Stimulated activated CD4-positive, alpha-beta T cell treated with anti-CD3 and anti-CD28 coated beads, Interleukin-1b, Interleukin-23, amount 100 ng/mL, for 24 hours (primary cell): ENCODE data around the gene TEF.
A peak's percentile ranks its signal among the peaks of the same experiment; 100 is the strongest.
"Not testable (repeated sequence)": the region's sequence is repeated elsewhere in the genome, so short reads cannot be mapped to it uniquely, and the experiment has no call there.

Source experiments
- DNase-seq, 4 experiments: peaks; one replicate each; pipeline ENCODE4 v3.0.0-alpha.2; 2020; ENCODE audit warnings: low read depth in 4 of 4, low spot score in 1 of 4

The TEF gene

DNA sequence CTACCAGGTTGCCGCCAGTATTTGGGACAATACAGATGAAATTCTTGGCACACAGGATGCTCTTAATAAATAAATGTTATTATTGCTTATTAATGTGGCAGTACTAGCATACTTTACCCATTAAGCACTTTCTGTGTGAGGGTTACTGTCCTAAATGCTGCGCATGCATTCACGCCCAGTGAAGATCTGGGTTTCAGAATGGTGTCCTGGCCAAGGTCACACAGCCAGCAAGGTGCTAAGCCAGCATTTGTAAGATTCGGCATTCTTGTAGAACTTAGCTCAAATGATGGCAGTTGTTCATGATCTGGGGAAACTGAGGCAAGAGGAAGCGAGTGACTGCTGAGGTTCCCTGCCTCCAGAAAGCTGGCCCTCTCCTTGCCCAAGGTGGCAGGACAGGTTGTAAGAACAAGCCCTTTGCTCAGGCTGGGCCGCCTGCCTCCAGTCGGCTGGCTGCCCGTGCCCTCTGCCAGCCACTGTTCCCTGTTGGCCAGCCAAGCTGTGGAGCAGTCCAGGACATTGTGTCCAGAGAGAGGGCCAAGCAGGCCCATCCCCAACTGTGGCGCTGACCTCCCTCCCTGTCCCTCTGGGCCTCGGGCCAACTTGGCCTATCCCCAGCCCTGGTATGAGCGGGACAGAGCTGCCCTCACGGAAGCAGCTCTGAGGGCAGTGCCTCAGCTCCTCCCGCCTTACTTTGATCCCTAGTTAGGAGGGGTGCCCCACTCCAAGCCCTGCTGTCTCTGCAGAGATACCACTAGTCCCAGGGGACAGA lies 36.1 kb downstream of the TEF start:
- no peak for DNase-seq

DNA sequence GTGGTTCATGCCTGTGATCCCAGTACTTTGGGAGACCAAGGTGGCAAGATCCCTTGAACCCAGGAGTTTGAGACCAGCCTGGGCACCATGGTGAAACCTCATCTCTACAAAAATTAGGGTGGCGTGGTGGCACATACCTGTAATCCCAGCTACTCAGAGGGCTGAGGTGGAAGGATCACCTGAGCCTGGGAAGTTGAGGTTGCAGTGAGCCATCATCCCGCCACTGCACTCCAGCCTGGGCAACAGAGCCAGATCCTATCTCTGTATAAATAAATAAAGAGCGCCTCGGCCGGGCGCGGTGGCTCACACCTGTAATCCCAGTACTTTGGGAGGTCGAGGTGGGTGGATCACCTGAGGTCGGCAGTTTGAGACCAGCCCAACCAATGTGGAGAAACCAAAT lies 37.0 kb downstream of the TEF start:
- no peak for DNase-seq

DNA sequence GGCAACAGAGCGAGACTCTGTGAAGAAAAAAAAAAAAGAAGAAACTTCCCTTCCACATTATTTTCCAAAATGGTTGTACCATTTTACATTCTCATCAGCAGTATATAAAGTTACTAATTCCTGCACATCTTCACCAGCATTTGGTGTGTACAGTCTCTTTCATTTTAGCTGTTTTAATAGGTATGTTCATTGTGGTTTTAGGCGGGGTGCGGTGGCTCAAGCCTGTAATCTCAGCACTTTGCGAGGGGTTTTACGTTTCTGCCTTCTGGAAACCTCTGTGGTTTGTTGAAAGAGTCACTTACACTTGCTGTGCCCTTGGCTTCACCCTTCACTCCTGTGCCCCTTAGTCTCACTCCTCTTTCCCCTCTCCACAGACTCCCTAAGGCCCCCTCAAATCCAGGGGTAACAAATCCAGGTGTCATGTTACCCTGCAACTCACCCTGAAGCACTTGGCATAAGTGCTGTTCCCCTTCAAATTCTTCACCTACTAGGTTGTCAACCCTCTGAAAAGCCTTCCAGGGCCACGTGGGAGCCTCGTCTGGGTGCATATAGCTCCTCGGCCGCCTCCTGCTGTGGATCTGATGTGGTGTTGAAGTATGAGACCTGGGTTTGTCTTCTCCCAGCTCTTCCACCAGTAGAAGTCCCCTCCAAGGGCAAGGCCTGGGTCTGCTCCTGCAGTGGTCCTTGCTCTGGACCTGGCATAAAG lies 44.1 kb downstream of the TEF start:
- DNase-seq = no peak

DNA sequence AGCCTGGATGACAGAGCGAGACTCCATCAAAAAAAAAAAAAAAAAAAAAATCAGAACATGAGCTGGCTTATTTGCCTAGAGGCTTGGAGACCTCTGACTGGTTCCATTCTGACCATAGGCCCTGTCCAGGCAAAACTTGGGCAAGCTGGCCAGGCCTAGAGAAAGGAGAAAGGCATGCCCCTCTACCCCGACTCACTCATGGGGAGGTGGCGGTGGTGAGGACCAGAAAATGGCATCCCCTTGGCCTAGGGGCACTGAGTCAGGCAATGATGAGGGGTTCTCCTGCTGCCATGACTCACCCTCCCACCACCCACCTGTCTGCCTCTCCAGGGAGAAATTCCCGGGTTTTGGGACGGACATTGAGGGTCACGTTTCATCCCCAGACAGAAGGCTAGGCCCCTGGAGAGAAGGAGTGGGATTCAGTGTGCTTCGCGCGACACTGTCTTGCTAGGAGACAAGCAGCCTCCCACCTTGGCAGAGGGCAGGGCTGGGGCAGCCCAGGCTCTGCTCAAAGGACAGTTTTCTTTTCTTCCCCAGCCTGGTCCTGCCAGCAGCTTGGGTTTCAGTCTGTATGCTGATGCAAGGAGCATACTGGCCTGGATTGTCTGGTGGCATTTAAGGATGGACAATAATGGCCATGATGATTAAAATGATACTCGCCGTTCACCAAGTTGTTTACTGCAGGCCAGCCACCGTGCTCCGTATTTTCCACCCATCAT lies 47.6 kb downstream of the TEF start:
- DNase-seq = no peak

DNA sequence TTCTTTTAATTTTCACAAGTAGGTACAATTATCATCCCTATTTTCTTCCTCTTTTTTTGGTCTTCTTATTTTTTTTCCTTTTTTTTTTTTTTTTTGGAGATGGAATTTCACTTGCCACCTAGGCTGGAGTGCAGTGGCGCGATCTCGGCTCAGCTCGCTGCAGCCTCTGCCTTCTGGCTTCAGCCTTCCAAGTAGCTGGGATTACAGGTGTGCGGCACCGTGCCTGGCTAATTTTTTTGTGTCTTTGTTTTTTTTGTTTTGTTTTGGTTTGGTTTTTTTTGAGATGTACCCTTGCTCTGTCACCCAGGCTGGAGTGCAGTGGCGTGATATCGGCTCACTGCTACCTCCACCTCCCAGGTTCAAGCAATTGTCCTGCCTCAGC lies 48.2 kb downstream of the TEF start:
- DNase-seq = no peak

DNA sequence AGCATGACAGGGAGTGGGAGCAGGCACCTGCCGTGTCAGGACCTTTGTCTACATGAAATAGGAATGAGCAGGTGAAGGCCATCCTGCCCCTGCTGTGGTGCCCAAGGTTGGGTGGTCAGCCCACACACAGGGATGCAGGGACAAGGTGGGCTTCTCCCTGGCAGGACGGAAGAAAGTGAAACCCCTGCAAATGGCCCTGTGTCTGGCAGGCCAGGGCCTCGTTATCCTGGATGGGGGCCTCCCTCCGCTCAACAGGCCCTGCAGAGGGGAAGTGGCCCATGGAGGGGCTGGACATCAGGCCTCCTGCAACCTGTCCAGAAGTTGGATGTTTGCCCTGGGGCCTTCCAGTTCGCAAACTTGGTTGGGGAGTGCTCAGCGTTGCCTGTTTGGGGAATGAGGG lies 49.9 kb downstream of the TEF start:
- DNase-seq = no peak

DNA sequence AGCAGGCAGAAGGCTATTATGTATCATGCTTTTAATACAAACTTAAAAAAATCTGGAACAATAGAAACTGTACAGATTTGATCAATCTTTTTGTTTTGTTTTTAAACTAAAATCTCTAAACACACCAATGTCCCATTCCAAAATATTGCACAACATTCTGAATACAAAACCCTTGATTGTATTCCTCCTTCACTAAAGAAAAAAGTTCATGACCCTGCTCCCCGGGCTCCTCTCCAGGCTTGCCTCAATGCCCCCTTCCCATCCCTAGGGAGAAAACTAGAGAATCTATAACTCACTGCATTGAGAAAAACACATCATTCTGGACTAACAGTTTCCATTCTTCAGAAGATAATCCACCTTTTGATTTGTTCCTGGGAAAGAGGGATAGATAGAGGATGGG lies 51.7 kb downstream of the TEF start:
- DNase-seq = not testable (repeated sequence)

DNA sequence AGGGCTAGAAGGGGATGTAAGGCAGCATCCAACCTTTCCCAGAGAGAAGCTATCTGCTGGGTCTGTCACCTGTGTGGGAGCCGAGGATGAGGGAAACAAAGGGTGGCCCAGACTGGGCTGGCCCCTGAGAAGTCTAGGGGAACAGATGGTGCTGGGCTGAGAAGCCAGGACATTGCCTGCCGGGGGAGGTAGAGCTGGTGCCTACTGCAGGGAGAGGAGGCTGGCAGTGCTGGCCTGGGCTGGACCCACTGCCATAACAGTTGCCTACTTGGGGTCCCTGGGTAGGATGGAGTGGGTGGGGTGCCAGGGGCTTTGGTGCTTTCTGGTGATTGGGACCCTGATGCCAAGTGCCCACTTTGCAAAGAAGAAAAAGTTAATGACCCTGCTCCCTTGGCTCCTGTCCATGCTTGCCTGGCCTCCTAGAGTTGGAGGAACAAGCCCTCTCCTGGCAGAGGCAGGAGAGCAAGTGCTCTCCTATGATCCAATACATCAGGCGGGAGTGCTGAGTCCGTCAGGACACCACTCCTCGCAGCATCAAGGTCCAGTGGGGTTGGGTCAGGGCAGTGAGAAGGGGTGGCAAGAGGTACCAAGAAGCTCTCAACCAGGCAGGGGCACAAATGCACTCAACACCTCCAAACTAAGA lies 52.7 kb downstream of the TEF start:
- DNase-seq = not testable (repeated sequence)

DNA sequence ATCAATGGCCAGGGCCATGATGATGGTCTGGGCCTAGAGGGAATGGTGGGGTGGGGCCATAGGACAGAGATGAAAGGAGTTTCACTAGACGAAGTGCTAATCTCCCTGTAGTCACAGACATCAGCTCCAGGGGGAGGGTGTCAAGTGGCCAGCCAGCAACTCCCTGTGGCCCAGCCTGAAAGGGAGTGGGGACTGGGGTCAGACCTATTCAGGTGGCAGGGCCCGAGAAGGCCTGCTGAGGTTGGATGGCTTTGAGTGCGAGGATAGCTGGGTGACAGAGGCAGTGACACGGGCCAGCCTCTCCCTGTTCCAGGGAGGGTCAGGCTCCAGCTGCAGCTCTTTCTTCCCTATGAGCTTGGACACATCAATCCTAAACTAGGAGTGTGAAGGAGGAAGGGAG lies 53.8 kb downstream of the TEF start:
- DNase-seq = no peak

DNA sequence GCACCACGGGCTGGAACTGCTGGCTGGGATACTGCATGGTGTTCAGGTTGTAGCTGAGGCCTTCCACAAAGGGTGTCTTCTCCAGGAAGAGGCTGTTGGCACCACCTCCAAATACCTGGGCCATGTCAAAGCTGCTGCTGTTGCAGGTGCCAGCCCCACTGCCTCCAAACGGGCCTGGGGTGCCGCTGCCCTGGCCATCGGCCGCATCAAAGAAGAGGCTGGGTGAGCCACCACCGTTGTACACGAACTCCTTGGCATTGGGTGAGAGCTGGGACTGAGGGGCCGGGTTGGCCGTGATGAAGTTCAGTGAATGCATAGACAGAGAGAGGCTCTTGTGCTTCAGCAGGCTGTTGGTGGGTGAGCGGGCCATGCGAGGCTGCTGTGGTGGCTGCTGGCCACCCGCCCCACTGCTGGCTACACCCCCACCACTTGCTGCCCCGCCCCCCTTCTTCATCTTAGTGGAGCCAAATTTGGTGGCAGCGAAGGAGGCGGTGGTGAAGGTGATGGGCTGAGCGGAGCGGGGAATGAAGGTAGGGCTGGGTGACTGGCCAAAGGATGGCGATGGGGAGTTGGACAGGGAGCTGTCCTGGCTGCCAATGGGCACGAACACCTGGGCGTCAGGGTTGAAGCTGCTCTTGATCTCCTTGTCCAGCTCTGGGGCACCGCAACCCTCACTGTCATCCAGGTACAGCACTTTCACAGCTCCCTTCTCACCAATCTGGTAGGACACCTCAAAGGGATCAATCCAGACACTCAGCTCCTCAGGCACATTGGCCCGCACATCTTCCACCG lies 54.8 kb downstream of the TEF start:
- no peak for DNase-seq

DNA sequence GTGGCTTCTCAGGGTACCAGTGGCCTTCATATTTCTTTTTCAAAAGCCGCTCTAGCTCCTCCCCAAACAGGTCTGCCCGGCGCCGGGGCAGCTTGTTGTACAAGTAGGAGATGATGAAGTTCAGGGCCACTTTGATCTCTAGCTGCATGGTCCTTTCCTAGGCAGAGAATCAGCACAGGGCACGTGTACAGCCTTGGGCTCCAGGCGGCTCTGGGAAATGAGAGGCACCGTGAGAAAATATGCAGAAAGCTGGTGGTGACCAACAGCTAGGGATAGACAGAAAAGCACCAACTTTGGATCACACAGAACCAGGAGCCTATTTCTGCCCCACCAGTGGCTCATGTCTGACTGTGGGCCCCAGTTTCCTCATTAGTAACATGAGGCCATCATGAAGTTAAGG lies 55.5 kb downstream of the TEF start:
- DNase-seq = no peak

DNA sequence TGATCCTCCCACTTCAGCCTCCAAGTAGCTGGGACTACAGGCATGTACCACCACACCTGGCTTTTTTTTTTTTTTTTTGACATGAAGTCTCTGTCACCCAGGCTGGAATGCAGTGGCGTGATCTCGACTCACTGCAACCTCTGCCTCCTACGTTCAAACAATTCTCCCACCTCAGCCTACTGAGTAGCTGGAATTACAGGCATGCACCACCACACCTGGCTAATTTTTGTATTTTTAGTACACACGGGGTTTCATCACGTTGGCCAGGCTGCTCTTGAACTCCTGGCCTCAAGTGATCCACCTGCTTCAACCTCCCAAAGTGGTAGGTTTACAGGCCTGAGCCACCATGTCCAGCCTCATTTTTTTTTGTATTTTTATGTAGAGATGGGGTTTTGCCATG lies 58.8 kb downstream of the TEF start:
- DNase-seq = not testable (repeated sequence)

DNA sequence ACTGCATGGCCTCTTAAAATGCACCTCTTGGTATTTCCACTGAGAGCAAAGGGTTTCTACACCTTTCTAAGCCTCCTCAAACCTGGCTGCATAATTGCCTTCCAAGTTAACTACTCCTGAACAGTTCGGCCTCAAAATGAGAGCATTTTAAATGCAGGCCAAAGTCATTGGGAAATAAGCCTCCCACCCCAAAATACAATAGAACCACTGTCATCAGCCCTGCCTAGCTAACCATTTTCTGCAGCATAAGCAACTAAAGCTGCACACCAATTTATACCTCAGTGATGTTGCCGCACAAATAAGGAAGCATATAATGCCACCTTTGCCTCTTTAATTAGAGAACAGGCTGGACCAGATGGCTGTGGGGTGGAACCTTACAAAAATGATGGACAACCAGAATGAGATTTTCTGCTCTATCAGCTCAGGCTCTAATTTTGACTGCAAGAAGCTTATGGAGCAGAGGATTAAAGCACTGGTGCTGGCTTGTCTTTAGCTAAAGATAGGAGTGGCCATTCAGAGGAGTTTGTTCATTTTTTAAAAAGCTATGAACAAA lies 60.6 kb downstream of the TEF start:
- DNase-seq = no peak

DNA sequence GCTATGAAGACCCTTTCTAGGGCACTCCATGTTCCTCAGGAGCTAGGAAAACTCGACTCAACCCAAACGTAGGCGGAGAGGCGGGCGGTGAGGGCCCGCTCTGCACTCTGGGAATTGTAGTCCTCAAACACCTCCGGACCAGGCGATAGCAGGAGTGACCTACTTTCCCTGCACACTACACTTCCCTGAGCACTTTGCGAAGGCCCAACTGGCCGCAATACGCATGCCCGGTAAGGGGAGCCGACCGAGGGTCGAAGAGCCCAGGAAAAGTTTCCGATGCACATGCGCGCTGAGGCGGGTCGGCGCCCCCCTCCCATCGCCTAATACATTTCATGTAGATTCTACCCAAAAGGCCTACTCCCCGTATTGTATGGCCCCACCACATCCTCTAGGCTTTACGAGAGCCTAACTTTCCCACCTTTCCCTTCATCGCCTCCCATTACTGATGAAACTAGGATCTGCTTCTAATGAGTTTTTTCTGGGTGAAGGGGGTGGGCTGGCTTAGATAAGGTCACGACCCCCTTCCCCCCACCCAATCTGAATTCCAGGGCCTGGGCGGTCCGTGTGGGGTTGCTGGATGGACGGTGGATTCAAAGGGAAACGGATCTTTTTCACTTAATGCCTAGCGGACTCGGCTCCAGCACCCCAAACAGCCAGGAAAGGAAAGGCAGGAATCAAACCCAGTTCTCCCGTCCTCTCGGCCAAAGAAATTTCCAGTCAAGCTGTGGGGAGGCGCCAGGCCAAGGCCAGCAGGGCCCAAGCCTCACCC lies 62.8 kb downstream of the TEF start:
- DNase-seq = peak; percentile 54 to 86 (median 67)

DNA sequence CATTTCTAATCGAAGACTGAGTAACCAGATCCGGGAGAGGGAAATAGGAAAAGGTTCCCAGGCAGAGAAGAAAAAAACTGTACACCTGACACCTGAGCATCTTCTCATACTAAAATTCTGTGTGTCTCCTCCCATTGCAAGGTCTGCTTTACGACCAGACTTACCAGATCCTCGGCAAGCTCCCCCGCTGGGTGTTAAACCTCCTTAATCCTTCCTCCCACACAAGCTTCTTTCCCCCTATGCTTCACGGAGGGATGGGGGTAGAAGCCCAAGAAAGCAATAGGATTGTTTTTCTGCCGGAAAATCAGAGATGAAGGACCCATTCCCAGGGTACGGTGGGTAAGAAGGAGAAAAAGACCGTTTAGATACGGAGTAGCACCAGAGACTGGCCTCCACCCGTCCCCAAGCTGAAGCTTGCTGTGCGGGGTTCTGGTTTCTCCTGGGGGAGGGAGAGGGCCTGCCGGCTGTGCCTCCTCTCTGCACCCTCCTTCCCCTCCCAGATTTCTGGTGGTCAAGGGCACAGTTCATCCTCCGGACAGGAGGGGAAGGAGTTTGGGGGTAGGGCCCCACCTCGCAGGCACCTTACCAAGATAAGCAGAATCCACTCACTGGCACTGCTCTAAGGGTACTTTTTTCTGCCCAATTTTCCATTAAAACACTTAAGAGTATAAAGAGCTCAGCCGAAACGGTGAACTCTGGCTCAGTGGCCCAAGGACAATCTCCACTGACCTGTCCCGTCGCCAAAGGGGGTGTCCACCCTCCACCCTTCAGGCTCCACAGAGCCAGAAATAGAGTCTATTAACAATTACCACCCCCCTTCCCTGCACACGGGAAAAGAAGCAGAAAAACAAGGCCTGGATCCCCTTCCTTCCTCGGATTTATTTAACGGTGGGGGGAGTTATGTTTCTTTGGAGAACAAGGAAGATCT lies 63.7 kb downstream of the TEF start:
- DNase-seq = peak in 1 of 4 experiments; percentile 7

DNA sequence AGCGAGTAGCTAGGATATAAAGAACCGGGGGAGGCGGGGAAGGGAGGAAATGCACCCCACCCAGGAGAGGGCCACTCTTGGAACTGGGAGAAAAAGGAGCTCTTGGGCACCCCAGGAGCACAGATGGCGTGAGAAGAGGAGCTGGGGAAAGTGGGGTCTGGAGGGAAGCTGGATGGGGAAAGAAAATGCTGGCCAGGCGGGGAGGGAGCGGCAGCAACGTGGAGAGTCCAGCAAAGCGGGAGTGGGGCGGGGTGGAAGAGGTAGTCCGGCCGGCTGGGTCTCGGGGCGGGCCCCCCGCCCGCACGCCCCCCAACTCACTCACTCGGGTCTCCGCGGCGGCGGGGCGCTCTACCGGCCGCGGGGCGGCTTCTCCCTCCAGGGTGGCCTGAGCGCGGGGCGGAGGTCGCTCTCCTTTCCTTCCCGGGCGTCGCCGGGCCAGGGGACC lies 64.3 kb downstream of the TEF start:
- peak in 1 of 4 experiments; percentile 20 for DNase-seq

DNA sequence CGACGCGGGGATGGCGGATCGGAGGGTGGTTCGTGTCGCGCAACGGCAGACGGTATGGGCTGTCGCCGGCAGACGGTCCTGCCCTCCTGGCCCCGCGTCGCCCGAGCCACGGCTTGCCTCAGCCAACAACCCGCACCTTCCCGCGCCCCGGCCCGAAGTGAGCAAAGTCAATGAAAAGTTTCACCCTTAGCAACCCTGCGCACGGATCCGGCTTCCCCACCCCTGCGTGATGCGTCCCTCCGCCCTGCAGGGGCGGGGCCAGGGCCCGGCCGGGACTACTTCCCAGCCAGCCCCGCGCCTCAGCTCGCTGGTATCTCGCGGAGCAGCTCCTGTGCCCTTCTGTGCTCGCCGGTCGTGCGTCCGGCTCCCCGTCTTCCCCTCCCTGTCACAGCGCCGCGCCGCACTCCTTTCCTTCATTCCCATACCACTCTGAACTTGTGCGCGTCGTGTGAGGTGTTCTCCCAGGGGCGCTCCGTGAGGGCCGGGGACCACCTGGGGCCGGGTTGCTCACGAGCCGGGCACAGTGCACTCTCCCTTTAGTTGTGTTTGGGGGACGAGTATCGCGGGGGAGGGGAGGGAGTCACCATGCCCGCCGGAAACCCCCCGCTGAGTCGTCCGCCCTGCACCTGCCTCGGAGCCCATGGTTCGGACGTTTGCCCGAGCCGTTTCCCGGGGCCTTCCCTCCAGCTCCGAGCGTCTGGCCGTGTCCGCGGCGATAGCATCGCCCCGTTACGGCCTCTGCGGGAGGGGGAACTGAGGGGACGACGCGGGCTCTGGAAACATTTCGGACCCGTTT lies 65.1 kb downstream of the TEF start, which contains the start of gene TOB2:
Gene TOB2 (minus strand): TSS at position 163 of the 796 bp plus-strand sequence. CDS start 9,456 bp downstream, outside the sequence.
- peak; percentile 79 to 92 (median 92) for DNase-seq
